T-helper 9 cell (primary cell): ENCODE results near the gene SKI.

ENCODE experiments used
- DNase-seq: peaks from one replicate; pipeline ENCODE4 v3.0.0-alpha.2; 2020

The SKI gene

DNA sequence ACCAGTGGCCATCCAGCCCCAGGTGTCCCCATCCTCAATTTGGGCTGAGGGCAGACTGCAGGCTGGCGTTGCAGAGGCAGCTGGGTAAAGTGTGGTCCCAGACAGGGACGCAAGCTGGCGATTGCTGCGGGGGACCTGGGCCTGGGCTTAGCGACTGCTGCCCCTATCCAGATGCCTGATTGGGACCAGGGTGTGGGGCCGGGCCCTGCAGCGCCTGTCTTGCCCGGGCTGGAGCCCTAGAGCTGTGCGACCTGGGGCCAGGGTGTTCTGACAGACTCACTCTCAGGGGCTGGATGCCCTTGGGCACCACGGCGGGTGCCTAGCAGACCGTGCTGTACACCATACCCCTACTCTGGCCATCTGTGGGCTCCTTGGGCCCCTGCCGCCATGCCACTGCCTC is 17.3 kb upstream of the SKI start:
- DNase-seq: no peak

DNA sequence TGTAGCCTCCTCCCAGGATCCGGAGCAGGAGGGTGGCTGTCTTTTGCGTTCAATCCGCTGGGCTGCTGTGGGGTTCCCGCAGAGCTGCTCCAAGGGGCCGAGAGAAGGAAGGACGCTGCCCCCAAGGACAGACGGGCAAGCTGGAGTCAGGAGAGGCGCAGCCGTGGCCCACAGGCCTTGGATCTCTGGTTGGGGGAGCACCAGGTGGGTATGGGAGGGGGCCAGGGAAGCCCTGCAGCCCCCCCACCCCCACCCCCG is 15.9 kb upstream of the SKI start:
- DNase-seq: no peak

DNA sequence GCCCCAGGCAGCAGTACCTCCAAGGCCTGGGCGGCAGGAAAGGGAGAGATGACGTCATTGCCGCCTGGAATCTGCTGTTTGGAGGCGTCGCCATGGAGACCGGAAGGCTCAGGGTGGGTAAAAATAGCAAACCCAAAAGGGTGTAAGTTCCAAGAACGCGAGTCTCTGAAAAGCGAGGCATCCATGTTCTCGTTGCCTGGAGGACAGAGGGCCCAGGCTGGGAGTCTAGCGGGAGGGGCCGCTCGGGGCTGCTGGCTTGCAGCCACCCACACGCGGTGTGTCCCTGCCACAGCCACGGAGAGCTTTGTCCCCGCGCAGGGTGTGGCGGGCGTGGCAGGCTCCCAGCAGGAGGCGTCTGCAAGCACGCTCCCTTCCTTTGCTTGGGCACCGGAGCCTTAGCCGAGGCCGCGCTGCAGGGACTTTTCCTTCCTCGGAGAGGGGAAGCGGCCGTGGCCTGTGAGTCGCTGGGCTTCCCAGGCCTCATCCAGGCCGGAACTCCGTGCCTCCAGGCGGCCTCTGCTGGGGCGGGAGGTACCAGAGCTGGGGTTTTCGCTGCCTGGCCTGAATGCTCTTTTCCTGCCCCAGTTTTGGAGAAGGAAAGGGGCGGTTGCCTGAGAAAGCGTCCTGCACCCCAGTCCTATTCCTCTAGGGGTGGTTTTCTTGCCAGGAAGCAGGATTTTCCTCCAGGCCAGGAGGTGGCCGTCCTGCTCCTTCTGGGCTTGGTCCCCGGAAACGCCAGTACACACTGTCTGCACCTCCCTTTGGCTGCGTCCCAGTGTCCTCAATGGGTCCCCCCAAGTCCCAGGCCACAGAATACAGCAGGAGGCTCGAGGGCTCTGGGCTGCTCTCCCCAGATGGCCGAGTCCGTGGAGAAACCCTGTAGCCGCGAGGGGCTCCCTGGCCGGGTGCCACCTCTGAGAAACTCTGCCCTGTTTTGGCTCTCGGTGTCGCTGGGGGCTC is 15.3 kb upstream of the SKI start:
- no peak for DNase-seq

DNA sequence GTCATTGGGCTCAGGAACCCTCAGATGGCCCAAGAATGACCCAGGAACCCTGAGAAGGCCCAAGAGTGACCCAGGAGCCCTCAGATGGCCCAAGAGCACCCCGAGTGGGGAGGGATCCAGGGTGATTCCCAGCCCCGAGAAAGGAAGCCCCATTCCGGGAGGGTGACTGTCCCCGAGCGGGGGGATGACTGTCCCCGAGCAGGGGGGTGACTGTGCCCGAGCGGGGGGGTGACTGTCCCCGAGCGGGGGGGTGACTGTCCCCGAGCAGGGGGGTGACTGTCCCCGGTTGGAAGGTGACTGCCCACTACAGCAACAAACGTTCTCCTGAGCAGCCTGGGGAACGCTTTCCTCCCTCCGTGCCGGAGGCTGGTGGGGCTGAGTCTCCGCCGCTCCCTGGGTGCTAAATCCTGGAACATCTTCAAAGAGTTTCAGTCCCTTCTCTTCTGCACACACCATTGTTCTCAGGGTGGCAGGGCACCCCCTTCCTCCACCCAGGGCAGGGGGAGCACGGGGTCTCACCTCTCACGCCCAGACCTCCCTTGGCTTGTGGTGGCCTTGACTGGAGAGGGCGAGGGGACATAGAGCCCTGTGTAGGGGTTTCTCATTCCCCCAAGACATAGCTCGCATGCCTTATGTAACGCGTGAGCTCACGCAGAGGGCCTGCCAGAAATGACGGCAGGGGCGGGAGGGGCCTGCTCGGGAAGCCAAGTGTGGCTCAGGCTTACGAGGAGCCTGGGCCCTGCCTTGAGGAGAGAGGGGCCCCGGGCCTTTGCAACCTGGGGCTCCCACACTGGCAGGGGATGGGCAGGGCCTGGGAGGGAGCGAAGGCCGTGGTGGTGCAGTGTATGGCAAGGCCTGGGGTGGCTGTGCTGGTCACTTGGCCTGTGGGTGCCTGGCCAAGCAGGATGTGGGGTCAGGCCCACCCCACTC is 14.3 kb upstream of the SKI start:
- DNase-seq: no peak

DNA sequence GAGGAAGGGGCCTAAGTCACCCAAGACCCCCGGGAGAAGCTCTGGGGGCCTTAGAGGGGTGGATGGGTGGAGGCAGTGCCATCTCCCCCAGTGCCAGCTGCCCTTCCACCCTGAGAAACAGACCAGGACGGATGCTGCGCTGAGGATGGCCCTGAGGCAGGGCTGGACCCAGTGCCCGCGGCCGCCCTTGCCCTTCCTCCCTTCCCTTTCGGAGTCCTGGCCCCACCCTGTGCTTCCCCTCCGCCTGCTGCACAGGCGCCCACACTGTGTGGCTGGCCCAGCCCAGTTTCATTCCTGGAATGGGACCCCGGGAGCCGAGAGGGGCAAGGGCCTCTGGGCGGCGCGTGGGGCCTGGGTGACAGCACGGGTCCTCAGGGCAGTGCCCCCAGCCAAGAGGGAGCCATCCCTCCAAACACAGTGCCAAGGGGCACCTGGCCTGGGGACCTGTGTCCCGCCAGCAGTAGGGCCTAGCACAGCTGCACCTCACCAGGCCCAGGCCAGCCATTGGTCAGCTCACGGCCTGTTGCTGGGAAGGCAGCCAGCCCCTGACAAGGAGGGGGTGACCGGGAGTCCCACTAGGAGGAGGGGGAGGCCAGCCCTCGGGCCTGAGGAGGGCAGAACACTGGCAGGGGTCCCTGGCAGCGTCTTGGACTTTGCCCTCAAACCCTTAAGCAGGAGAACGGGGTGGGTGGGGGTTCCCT is 13.4 kb upstream of the SKI start:
- no peak for DNase-seq

DNA sequence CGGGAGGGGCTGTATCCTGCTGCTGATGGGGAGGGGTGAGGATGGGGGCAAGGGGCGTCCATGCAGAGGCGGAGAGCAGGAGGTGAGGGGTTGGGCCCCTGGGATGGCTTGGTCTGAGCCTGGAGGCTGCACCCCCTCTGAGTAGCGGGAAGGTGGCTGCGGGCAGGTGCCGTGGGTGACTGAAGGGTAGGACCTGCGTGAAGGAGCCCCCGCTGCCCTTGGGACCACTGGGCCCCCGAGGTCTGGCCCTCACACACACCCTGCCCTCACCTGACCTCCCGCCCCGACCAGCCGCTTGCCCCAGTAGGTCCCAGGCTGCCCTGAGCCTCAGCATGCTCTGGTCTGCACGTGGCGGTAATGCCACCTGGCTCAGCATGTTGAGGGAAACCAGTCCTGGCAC is 12.8 kb upstream of the SKI start:
- DNase-seq: no peak

DNA sequence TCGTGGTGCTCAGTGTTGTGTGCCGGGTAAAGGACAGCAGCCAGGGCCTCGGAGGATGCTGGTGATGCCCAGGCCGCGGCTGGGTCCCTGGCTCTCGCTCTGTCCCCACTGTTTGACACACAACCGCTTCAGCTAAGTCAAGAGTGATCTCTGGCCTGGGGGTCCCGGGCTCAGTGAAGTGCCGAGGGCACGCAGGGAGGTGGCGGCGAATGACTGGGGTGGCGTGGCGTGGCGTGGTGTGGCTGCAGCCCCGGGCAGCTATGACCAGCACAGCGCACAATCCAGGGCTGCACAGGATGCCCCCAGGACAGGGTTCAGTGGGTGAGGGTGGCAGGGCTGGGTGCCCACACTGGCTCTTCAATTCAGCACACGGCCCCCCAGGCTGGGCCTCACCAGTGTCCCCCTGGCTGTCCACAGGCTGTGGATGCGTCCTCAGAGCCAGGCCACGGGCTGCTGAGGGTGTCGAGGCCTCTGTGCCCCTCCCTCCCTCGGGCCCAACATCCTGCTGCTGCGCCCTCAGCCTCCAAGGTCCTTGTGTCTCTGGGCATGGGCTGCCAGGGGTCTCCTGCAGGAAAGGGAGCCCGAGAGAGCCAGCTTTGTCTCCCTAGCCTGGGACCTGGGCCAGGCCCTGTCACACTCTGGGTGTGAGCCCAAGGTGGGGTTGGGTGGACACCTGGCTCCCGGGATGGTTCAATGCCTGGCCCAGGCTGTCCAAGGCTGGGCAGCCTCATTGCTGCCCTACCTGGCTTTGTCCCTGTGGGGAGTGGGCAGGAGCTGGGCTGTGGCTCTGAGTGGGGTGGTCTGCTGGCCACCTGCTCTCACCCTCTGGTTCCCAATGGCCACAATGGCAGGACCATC is 12.0 kb upstream of the SKI start:
- DNase-seq: no peak

DNA sequence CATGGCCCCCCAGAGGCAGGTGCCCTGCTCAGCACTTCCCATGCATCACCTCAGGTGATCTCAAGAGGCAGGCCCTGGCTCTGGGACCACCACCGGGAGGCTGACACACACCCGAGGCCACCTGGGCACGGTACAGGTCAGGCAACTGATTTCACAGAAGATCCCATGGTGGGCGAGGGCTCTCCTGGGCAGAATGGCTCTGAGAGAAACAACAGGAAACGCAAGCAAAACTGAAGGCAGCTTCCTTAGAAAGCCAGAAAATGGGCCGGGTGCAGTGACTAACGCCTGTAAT is 11.4 kb upstream of the SKI start:
- no peak for DNase-seq

DNA sequence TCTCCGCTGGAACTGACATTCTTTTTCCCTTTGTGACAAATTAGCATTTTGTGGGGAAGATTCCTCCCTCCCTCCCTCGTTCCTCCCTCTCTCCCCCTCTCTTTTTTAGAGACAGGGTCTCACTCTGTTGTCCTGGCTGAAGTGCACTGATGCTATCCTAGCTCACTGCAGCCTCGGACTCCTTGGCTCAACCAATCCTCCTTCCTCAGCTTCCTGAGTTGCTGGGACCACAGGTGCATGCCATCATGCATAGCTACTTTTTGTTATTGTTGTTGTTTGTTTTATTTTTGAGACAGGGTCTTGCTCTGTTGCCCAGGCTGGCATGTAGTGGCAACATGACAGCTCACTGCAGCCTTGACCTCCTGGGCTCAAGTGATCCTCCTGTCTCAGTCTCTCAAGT is 6.8 kb upstream of the SKI start:
- no peak for DNase-seq

DNA sequence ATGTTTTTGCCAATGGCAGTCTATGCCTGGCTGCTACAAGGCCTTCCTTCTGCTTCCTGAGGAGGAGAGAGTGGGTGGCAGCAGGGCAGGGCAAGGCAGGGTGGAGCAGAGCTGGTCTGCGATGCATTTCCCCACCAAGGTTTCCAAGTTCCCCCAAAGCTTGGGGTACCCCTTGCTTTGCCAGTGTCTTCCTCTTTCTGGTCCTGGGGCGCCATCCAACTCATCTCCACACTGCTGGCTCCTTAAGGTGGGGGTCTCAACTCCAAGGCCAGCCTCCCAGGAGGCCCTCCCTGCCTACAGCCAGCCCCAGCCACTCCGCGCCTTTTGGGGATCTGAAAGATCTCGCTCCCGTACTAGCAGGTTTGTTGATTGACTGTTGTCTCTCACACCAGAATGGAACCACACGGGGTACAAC is 3.9 kb upstream of the SKI start:
- DNase-seq: no peak

DNA sequence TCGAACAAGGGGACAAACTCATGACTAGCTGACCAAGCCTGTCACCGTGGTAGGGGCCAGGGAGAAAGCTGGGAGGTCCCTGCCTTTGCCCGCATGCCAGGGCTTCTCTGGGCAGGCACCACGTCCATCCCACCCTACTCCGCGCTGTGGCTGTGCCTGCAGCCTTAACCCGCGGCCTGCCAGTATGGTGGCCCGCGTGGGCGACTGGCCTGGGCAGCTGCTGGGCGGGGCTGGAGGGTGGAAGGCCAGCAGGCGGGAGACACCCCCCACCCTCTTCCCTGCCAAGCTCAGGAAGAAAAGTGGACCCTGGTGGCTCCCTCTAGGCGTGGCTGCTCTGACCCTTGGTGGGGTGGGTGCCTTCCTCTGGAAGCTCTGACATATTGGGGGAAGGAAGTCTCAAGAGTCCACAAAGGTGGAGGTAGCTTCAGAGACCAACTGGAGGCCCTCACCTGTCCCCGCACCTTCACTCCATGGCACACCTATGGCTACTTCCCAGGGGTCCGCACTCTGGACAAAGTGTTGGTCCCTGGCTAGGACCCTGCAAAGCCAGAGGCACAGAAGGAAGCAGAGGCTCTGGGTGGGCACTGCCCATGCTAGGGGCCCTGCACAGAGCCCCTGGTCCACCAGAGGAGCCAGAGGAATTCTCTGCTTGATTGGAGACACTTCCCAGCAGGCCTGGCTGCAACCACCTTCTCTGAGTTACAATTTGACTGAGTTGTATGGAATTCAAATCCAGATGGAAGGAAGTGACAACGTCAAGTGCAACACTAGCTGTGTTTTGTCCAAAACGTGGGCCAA is 3.3 kb upstream of the SKI start:
- no peak for DNase-seq

DNA sequence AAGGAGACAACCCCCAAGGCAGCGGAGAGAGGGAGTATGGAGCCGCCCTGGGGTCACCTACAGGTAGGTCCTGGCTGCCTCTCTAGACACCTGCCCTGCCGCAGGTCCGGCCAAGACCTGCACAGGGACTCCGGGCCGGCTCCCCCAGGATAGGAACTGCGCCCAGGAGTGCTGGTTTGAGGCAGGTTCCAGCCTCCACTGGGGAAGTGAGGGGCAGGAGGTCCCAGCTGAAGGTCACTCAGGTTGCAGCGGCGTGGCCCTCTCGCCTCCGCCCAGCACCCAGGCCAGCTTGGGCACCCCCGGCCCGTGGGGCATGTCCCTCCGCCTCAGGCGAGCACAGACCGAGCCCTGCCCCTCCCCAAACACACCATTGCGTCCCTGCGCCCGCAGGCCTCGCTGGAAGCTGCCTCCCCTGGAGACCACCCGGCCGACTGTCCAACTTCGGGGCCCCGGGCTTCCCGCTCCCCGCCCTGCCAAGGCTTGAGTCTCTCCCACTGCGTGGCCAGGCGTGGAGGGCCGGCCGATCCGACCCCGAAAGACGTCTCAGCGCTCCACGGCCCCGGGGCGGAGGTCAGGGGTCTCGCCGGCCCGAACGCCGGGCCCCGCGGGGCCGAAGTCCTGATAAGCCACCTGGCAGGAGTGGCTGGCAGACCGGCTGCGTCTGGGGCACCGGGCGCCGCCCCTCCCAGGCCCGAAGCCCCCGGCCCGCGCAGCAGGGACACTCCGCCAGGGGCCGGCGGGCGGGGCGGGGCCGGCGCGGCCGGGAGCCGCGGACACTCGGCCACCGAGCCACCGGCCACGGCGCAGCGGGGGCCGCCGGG is 1.4 kb upstream of the SKI start:
- no peak for DNase-seq

DNA sequence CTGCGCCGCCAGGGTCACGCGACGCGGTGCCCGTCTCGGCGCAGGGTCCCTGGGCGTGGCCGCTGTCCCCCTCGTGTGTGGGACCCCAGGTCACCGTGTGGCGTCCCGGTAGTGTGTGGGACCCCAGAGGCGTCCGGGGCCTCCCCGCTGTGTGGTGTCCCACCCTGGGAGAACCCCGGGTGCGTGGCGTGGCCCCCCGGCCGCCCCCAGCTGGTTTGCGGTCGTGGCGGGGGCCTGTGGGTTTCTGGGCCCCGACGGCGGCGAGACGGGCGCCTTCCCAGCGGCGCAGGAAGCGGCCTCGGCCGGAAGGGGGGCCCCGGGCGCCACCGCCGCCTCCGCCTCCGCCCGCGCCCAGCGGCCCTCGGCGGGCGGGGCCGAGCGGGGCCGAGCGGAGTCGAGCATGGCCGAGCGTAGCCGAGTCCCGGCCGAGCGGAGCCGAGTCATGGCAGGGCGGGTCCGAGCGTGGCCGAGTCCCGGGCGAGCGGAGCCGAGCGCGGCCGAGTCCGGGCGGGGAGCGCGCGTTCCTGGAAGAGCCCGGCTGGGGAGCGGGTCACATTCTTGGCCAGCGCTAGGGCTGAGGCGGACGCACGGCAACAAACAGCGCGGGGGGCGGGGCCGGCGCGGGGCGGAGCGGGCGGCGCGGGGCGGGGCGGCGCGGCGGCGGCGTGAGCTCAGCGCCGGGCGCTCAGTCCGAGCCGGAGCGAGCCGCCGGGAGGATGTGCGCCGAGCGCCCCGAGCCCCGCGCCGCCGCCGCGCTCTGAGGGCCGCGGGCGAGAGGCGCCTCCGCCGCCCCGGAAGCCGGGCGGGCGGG is 568 bp upstream of the SKI start:
- peak; percentile 86 for DNase-seq

DNA sequence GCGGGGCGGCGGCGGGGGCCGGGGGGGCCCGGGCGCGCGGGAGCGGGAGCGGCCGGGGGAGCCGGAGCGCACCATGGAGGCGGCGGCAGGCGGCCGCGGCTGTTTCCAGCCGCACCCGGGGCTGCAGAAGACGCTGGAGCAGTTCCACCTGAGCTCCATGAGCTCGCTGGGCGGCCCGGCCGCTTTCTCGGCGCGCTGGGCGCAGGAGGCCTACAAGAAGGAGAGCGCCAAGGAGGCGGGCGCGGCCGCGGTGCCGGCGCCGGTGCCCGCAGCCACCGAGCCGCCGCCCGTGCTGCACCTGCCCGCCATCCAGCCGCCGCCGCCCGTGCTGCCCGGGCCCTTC is 546 bp downstream of the SKI start:
- DNase-seq: no peak

DNA sequence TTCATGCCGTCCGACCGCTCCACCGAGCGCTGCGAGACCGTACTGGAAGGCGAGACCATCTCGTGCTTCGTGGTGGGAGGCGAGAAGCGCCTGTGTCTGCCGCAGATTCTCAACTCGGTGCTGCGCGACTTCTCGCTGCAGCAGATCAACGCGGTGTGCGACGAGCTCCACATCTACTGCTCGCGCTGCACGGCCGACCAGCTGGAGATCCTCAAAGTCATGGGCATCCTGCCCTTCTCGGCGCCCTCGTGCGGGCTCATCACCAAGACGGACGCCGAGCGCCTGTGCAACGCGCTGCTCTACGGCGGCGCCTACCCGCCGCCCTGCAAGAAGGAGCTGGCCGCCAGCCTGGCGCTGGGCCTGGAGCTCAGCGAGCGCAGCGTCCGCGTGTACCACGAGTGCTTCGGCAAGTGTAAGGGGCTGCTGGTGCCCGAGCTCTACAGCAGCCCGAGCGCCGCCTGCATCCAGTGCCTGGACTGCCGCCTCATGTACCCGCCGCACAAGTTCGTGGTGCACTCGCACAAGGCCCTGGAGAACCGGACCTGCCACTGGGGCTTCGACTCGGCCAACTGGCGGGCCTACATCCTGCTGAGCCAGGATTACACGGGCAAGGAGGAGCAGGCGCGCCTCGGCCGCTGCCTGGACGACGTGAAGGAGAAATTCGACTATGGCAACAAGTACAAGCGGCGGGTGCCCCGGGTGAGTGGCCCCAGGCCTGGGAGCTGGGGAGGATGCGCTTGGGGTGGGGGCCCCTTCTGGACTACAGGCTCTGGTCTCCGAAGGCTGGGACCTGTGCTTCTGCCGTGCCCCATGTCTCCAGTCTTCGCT is 1.1 kb downstream of the SKI start:
- peak; percentile 29 for DNase-seq

DNA sequence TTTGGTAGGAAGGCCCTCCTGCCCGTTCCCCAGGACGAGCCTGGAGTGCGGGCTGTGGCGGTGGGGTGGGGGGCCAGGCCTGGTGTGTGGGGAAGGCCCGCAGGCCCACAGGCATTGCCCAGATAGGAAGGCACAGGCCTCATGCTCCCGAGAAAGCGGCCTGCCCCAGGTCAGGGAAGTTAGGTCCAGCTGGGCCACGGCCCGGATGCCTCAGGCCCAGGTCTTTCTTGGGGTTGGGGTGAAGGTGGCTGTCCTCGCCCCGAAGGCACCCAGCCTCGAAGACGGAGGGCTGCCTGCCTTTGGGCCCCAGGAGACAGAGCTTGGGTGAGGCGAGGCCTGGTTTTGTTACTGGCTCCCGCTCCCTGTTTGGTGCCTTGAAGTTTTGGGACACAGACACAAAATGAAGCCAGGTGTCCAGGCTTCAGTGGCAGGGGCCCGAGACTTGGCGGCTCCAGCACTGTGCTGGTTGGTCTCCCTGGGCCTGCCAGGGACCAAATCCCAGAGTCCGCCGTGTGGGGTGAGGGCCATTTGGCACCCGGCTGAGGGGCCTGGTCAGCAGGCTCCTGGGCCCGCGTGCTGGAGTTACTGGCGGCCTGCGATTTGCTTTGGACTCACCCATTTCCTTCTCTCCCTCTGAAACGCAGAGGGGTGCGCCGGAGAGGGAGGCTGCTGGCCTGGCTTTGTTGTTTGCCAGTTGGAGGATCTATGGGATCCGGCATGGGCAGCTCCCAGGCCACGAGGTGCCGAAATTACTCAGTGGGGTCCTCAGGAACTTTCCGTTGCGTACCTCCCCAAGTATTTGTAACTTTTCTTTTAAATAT is 2.0 kb downstream of the SKI start:
- no peak for DNase-seq

DNA sequence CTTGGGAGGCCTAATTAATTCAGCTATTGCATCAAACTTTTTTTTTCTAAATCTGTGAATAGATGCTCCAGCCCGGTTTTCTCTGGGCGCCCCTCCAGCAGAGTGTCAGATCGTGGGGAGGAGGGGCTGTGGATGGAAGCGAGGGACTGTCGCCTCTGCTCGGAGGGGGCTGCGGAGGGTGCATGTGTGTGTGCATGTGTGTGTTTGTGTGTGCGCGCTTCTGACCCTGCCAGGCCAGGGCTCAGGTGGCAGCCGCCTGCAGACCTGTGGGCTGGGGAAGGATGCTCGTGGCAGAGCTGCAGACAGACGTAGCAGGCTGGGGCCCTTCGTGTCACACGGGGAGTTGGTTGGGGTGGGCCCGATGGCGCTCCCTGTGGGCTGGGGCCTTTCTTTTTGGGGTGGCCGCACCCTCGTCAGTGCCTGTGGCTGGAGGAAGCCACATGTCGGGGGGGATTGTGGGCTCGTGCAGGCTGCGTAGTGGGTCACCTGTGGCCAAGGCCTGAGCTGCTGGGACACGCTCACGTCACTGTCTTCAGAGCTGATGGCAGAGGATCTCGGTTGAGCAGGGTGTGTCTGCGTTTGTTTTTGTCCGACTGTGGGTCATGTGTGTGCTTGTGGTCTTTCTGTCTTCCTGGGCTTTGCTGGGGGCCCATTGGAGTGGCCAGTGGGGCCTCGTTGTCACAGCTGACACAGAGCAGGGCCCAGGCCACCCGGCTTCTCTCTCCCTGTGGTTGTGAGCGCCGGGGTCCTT is 2.8 kb downstream of the SKI start:
- DNase-seq: peak; percentile 67
